Measurements from ENCODE around the gene ARHGAP20. TPM values are rescaled to one million over a fixed set of nuclear protein-coding genes. Genes with fewer than 3 reads are reported as not detected.

The ARHGAP20 gene
- total and polyA plus RNA-seq, 2 experiments from 2014 or later: 0.84 to 0.97 TPM

- Histone ChIP-seq H3K27ac (no peak overlapping the region), H3K9ac (no peak overlapping the region), H3K4me1 (ENCODE audit: insufficient read depth) (no peaks in the 10 kb centered on the region), H4K20me1 (ENCODE audit: insufficient read depth) (no peaks in the 10 kb centered on the region), H3K79me2 (ENCODE audit: insufficient read depth) (no peaks in the 10 kb centered on the region), H3F3A (ENCODE audit: insufficient read depth) (no peaks in the 10 kb centered on the region), H3K4me2 (ENCODE audit: unreplicated experiment) (no peak overlapping the region), H3K9me2 (ENCODE audit: insufficient read depth) (no peaks in the 10 kb centered on the region), H2AFZ (no peak overlapping the region), H3K4me3 (no peak overlapping the region), H3K27me3 (replicated peaks; ENCODE audit: insufficient read depth) (no peaks in the 10 kb centered on the region), H3K36me3 (ENCODE audit: low read depth) (no peaks in the 10 kb centered on the region), H3K9me3 (ENCODE audit: low read depth) (no peaks in the 10 kb centered on the region)
- no peak for DNase-seq
- in situ Hi-C loops (cut with MboI): no loop called here
- TF ChIP-seq EZH2 (IDR thresholded peaks at IDR 0.05; ENCODE audit: insufficient read depth, poor library complexity, severe bottlenecking) (no peak), EZH2phosphoT487 (IDR thresholded peaks at IDR 0.05; ENCODE audit: insufficient read depth, low read depth) (no peak)
Observed at GRCh38 chr11:110735455-110736170, 23.4 kb upstream of the ARHGAP20 start.

GRCh38 chr11:110734790-110735189 lies 22.6 kb upstream of the ARHGAP20 start:
- 26 to 35% methylated on average over 2 of the region's 2 CpGs for WGBS, 2 experiments (ENCODE audit: low coverage in 1 of 2, low lambda C conversion rate in 2 of 2, missing lambda C conversion rate in 2 of 2)
- Histone ChIP-seq H4K20me1 (ENCODE audit: insufficient read depth) (no peaks in the 10 kb centered on the region), H3K9me3 (ENCODE audit: low read depth) (no peaks in the 10 kb centered on the region), H3K4me2 (ENCODE audit: unreplicated experiment) (no peak overlapping the region), H3K27me3 (replicated peaks; ENCODE audit: insufficient read depth) (no peaks in the 10 kb centered on the region), H3K9me2 (ENCODE audit: insufficient read depth) (no peaks in the 10 kb centered on the region), H3K9ac (no peak overlapping the region), H2AFZ (no peak overlapping the region), H3K4me3 (no peak overlapping the region), H3K79me2 (ENCODE audit: insufficient read depth) (no peaks in the 10 kb centered on the region), H3K27ac (no peak overlapping the region), H3K4me1 (ENCODE audit: insufficient read depth) (no peaks in the 10 kb centered on the region), H3K36me3 (ENCODE audit: low read depth) (no peaks in the 10 kb centered on the region), H3F3A (ENCODE audit: insufficient read depth) (no peaks in the 10 kb centered on the region)
- TF ChIP-seq EZH2 (IDR thresholded peaks at IDR 0.05; ENCODE audit: insufficient read depth, poor library complexity, severe bottlenecking) (no peak), EZH2phosphoT487 (IDR thresholded peaks at IDR 0.05; ENCODE audit: insufficient read depth, low read depth) (no peak)
- in situ Hi-C loops (cut with MboI): no loop called here
- no peak for DNase-seq

GRCh38 chr11:110730773-110731172 lies 18.5 kb upstream of the ARHGAP20 start:
- peaks cover 11% of the 10 kb centered on the region for H3F3A ChIP-seq (ENCODE audit: insufficient read depth)
- H4K20me1 ChIP-seq (ENCODE audit: insufficient read depth): no peaks in the 10 kb centered on the region
- peaks cover 8% of the 10 kb centered on the region; the same call in 1 of the 2 replicates for H3K4me1 ChIP-seq (ENCODE audit: insufficient read depth)
- TF ChIP-seq EZH2phosphoT487 (IDR thresholded peaks at IDR 0.05; ENCODE audit: insufficient read depth, low read depth): no peak
- TF ChIP-seq EZH2 (IDR thresholded peaks at IDR 0.05; ENCODE audit: insufficient read depth, poor library complexity, severe bottlenecking): no peak
- no peaks in the 10 kb centered on the region for H3K79me2 ChIP-seq (ENCODE audit: insufficient read depth)
- DNase-seq: no peak
- no peaks in the 10 kb centered on the region for H3K27me3 ChIP-seq (replicated peaks; ENCODE audit: insufficient read depth)
- no peaks in the 10 kb centered on the region for H3K36me3 ChIP-seq (ENCODE audit: low read depth)
- no peaks in the 10 kb centered on the region for H3K9me3 ChIP-seq (ENCODE audit: low read depth)
- H3K27ac ChIP-seq: no peak overlapping the region
- no peak overlapping the region for H3K4me2 ChIP-seq (ENCODE audit: unreplicated experiment)
- H2AFZ ChIP-seq: no peak overlapping the region
- no peak overlapping the region for H3K9ac ChIP-seq
- no peaks in the 10 kb centered on the region for H3K9me2 ChIP-seq (ENCODE audit: insufficient read depth)
- in situ Hi-C loops (cut with MboI): no loop called here
- WGBS, 2 experiments (ENCODE audit: low coverage in 1 of 2, low lambda C conversion rate in 2 of 2, missing lambda C conversion rate in 2 of 2): 98 to 100% methylated on average over 1 of the region's 1 CpG
- H3K4me3 ChIP-seq: no peak overlapping the region

- Histone ChIP-seq H3K9ac (no peak overlapping the region), H3K4me2 (ENCODE audit: unreplicated experiment) (no peak overlapping the region), H2AFZ (no peak overlapping the region), H3K4me3 (no peak overlapping the region), H3K9me3 (ENCODE audit: low read depth) (no peaks in the 10 kb centered on the region), H3F3A (ENCODE audit: insufficient read depth) (peaks cover 11% of the 10 kb centered on the region), H3K27ac (peak overlapping the region; percentile 38; the same call in 1 of the 2 replicates), H3K27me3 (replicated peaks; ENCODE audit: insufficient read depth) (no peaks in the 10 kb centered on the region), H3K36me3 (ENCODE audit: low read depth) (no peaks in the 10 kb centered on the region), H3K9me2 (ENCODE audit: insufficient read depth) (no peaks in the 10 kb centered on the region), H3K4me1 (ENCODE audit: insufficient read depth) (peaks cover 8% of the 10 kb centered on the region; the same call in 1 of the 2 replicates), H3K79me2 (ENCODE audit: insufficient read depth) (no peaks in the 10 kb centered on the region), H4K20me1 (ENCODE audit: insufficient read depth) (no peaks in the 10 kb centered on the region)
- 44 to 61% methylated on average over 3 of the region's 3 CpGs for WGBS, 2 experiments (ENCODE audit: low coverage in 1 of 2, low lambda C conversion rate in 2 of 2, missing lambda C conversion rate in 2 of 2)
- TF ChIP-seq EZH2 (IDR thresholded peaks at IDR 0.05; ENCODE audit: insufficient read depth, poor library complexity, severe bottlenecking): no peak
- in situ Hi-C loops (cut with MboI): no loop called here
- peak; percentile 71 for DNase-seq
Observed at GRCh38 chr11:110728883-110729282, 16.6 kb upstream of the ARHGAP20 start.

- no peaks in the 10 kb centered on the region for H3K27me3 ChIP-seq (replicated peaks; ENCODE audit: insufficient read depth)
- DNase-seq: peak; percentile 65
- no peaks in the 10 kb centered on the region for H3K9me3 ChIP-seq (ENCODE audit: low read depth)
- no peak overlapping the region for H3K4me2 ChIP-seq (ENCODE audit: unreplicated experiment)
- H3K4me3 ChIP-seq: no peak overlapping the region
- in situ Hi-C loops (cut with MboI): no loop called here
- peak overlapping the region; percentile 38; the same call in 1 of the 2 replicates for H3K27ac ChIP-seq
- peaks cover 11% of the 10 kb centered on the region for H3F3A ChIP-seq (ENCODE audit: insufficient read depth)
- no peaks in the 10 kb centered on the region for H3K79me2 ChIP-seq (ENCODE audit: insufficient read depth)
- no peaks in the 10 kb centered on the region for H3K9me2 ChIP-seq (ENCODE audit: insufficient read depth)
- no peaks in the 10 kb centered on the region for H4K20me1 ChIP-seq (ENCODE audit: insufficient read depth)
- TF ChIP-seq EZH2phosphoT487 (IDR thresholded peaks at IDR 0.05; ENCODE audit: insufficient read depth, low read depth) (no peak), EZH2 (IDR thresholded peaks at IDR 0.05; ENCODE audit: insufficient read depth, poor library complexity, severe bottlenecking) (no peak)
- peaks cover 8% of the 10 kb centered on the region; the same call in 1 of the 2 replicates for H3K4me1 ChIP-seq (ENCODE audit: insufficient read depth)
- H2AFZ ChIP-seq: no peak overlapping the region
- H3K9ac ChIP-seq: no peak overlapping the region
- no peaks in the 10 kb centered on the region for H3K36me3 ChIP-seq (ENCODE audit: low read depth)
Observed at GRCh38 chr11:110728476-110728875, 16.2 kb upstream of the ARHGAP20 start.

Data from GM23248 (cell line).